NOMO-1 treated with DMSO at 0.1 percent for 48 hours (cell line): ENCODE results near the gene GUCY1A1.

Experiments
- DNase-seq: peaks from one replicate; lab custom pipeline; 2025; ENCODE audit not compliant: unreplicated experiment; lab: John Stamatoyannopoulos, UW

GUCY1A1 gene

DNA sequence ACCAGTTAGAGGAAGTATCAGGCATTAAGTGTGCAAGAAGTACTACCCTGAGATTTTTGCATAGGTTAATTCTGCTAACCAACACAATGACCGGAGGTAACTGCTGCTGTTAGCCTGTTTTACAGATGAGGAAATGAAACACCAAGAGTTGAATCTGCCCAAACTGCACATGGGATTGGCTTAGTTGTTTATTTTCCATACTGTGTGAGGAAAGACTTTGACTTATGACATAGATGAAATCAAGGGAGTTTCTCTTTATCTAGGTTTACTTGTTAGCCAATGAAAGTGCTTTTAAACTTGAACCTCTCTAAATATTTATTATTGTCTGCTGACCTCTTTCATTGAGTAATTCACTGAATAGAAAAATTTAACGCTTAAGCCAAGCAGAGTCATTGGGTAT lies 102.4 kb downstream of the GUCY1A1 start:
- peak; percentile 26 for DNase-seq

DNA sequence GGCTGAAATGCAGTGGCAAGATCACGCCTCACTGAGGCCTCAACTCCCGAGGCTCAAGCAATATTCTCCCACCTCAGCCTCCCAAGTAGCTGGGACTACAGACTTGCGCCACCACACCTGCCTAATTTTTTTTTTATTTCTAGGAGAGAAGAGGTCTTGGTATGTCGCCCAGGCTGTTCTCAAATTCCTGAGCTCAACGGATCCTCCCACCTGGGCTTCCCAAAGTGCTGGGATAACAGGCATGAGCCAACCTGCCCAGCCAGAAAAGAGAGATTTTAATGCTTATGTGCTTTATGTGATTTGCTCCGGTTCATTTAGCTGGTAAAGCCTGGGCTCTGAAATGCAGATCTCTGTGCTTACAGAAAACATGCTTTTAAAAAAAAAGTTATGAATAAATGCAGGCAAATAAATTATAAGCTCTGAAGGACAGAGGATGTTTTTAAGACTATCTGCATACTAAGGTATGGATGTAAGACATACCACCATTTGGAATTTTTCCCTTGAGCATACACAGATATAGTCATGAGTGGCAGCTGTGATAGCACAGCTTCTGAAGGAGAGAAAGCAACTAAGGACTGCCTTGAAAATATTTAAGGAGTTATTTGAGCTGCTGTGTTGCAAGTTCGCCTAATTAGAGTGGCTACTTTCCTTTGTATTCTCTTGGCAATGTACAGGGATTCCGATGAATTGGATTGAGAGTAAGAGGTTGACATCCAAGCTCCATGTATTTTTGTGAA lies 106.0 kb downstream of the GUCY1A1 start:
- DNase-seq: no peak

DNA sequence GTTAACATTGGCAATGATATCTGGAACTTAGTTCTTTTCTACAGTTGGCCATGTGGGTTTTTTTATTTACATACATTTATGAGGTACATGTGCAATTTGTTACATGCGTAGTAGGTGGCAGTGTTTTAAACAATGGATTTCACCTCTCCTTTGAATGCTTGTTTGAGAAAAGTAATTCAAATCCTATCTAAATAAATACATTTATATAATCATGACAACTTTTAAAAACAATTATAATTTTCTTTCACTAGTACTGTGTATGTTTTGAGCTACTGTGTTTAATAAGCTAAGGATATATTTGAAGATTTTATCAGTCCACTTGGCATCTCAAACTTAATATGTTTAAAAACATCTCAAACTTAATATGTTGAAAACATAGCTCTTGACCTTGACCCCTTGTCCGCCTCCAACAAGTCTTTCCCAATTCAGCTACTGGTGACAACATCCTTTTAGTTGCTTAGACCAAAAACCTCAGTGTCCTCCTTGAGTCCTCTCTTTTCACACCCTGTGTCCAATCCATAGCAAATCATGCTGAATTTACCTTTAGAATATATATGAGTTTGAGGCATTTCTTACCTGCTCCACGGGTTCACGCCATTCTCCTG lies 106.7 kb downstream of the GUCY1A1 start:
- no peak for DNase-seq

- no peak for DNase-seq
These were observed 107.4 kb downstream of the GUCY1A1 start for GRCh38 chr4:155774033-155774432.

GRCh38 chr4:155777971-155778735 lies 111.5 kb downstream of the GUCY1A1 start:
- DNase-seq: no peak

DNA sequence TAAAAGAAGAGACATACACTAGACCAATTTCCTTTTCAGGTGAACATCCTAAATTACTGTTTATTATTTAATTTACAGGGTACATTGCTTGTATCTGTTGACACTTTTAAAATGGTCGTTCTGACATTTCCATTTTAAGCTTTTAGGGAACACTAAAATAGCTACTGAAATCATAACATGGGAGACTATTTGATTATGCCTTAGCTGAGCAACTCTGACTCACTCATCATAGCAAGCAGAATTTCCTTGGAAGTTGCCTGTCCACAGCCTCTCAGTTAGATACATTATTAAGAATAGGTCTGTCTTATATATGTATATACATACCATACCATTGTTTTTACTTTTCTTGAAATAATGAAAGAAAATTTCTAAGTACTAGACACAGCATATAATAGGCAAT lies 114.1 kb downstream of the GUCY1A1 start:
- no peak for DNase-seq

- DNase-seq: no peak
These were observed 114.7 kb downstream of the GUCY1A1 start for GRCh38 chr4:155781249-155781831.
